ENCODE results near the gene GPR18.
A peak's percentile ranks its signal among the peaks of the same experiment; 100 is the strongest.

GPR18 gene

GRCh38 chr13:99221567-99222239 is 36.5 kb downstream of the GPR18 start:
- no peaks in the 10 kb centered on the region for H3K27me3 ChIP-seq (ENCODE audit: control insufficient read depth in 1 of 2, insufficient read depth in 1 of 2, low read length in 2 of 2)
- peaks cover 0 to 7% of the 10 kb centered on the region in 2 experiments for H3K36me3 ChIP-seq (ENCODE audit: control insufficient read depth in 1 of 2, insufficient read depth in 2 of 2, low read depth in 1 of 2, low read length in 2 of 2)
- H2AK5ac ChIP-seq (ENCODE audit: low read length, severe bottlenecking) = no peak overlapping the region
- H3K18ac ChIP-seq (ENCODE audit: low read depth in 1 of 2, low read length in 2 of 2) = no peak overlapping the region
- H3K4ac ChIP-seq (ENCODE audit: low read depth in 1 of 2, low read length in 2 of 2) = no peak overlapping the region
- H2BK12ac ChIP-seq (ENCODE audit: low read length in 2 of 2) = no peak overlapping the region
- no peak overlapping the region for H3K14ac ChIP-seq (ENCODE audit: low read length in 2 of 2)
- H3K27ac ChIP-seq (ENCODE audit: low read length, poor library complexity, severe bottlenecking) = no peak overlapping the region
- H2BK15ac ChIP-seq (ENCODE audit: low read depth, poor library complexity, severe bottlenecking) = no peak overlapping the region
- no peak overlapping the region for H3K4me3 ChIP-seq (ENCODE audit: insufficient read depth in 1 of 2, low read depth in 1 of 2, low read length in 2 of 2)
- H3K4me2 ChIP-seq (ENCODE audit: low read length, poor library complexity, severe bottlenecking) = no peak overlapping the region
- H3K79me1 ChIP-seq (replicated peaks; ENCODE audit: low read length, poor library complexity, severe bottlenecking) = peaks cover 22% of the 10 kb centered on the region
- H4K91ac ChIP-seq (ENCODE audit: low read length) = no peak overlapping the region
- no peak overlapping the region for H2AFZ ChIP-seq (ENCODE audit: low read depth, low read length)
- no peak overlapping the region for H2BK120ac ChIP-seq (ENCODE audit: low read depth, low read length)
- H4K8ac ChIP-seq (ENCODE audit: low read length) = no peak overlapping the region
- no peaks in the 10 kb centered on the region for H3K9me3 ChIP-seq (ENCODE audit: control insufficient read depth, low read length)
- no peak overlapping the region for H3K9ac ChIP-seq (ENCODE audit: low read length)
- H3K4me1 ChIP-seq (ENCODE audit: control insufficient read depth, insufficient read depth, low read depth, low read length) = peaks cover 5% of the 10 kb centered on the region
- H3K23ac ChIP-seq (ENCODE audit: low read length in 2 of 2) = no peak overlapping the region
- no peak for DNase-seq
- 96% methylated on average over 8 of the region's 8 CpGs for WGBS
- no peak overlapping the region for H2BK5ac ChIP-seq (ENCODE audit: low read depth, low read length, poor library complexity, severe bottlenecking)

GRCh38 chr13:99220199-99220935 is 37.8 kb downstream of the GPR18 start:
- Histone ChIP-seq H4K8ac (ENCODE audit: low read length) (no peak overlapping the region), H3K79me1 (replicated peaks; ENCODE audit: low read length, poor library complexity, severe bottlenecking) (peaks cover 17% of the 10 kb centered on the region), H3K4me1 (ENCODE audit: control insufficient read depth, insufficient read depth, low read depth, low read length) (peaks cover 5% of the 10 kb centered on the region), H2BK15ac (ENCODE audit: low read depth, poor library complexity, severe bottlenecking) (no peak overlapping the region), H3K23ac (ENCODE audit: low read length in 2 of 2) (no peak overlapping the region), H2BK12ac (ENCODE audit: low read length in 2 of 2) (no peak overlapping the region), H2AFZ (ENCODE audit: low read depth, low read length) (no peak overlapping the region), H3K14ac (ENCODE audit: low read length in 2 of 2) (no peak overlapping the region), H3K9ac (ENCODE audit: low read length) (no peak overlapping the region), H4K91ac (ENCODE audit: low read length) (no peak overlapping the region), H3K9me3 (ENCODE audit: control insufficient read depth, low read length) (no peaks in the 10 kb centered on the region), H2BK5ac (ENCODE audit: low read depth, low read length, poor library complexity, severe bottlenecking) (no peak overlapping the region), H2BK120ac (ENCODE audit: low read depth, low read length) (no peak overlapping the region), H3K36me3 (ENCODE audit: control insufficient read depth in 1 of 2, insufficient read depth in 2 of 2, low read depth in 1 of 2, low read length in 2 of 2) (peaks cover 0 to 10% of the 10 kb centered on the region in 2 experiments), H3K4ac (ENCODE audit: low read depth in 1 of 2, low read length in 2 of 2) (no peak overlapping the region), H3K18ac (ENCODE audit: low read depth in 1 of 2, low read length in 2 of 2) (no peak overlapping the region), H2AK5ac (ENCODE audit: low read length, severe bottlenecking) (no peak overlapping the region), H3K4me3 (ENCODE audit: insufficient read depth in 1 of 2, low read depth in 1 of 2, low read length in 2 of 2) (no peak overlapping the region), H3K27me3 (ENCODE audit: control insufficient read depth in 1 of 2, insufficient read depth in 1 of 2, low read length in 2 of 2) (no peaks in the 10 kb centered on the region), H3K27ac (ENCODE audit: low read length, poor library complexity, severe bottlenecking) (no peak overlapping the region), H3K4me2 (ENCODE audit: low read length, poor library complexity, severe bottlenecking) (no peak overlapping the region)
- no peak for DNase-seq
- 96% methylated on average over 2 of the region's 6 CpGs for WGBS

- H3K14ac ChIP-seq (ENCODE audit: low read length in 2 of 2) = no peak overlapping the region
- no peak overlapping the region for H3K27ac ChIP-seq (ENCODE audit: low read length, poor library complexity, severe bottlenecking)
- H3K79me1 ChIP-seq (replicated peaks; ENCODE audit: low read length, poor library complexity, severe bottlenecking) = peaks cover 20% of the 10 kb centered on the region
- WGBS = 91% methylated on average over 2 of the region's 2 CpGs
- H2AFZ ChIP-seq (ENCODE audit: low read depth, low read length) = no peak overlapping the region
- H4K91ac ChIP-seq (ENCODE audit: low read length) = no peak overlapping the region
- no peak overlapping the region for H3K4ac ChIP-seq (ENCODE audit: low read depth in 1 of 2, low read length in 2 of 2)
- no peak overlapping the region for H2BK5ac ChIP-seq (ENCODE audit: low read depth, low read length, poor library complexity, severe bottlenecking)
- H4K8ac ChIP-seq (ENCODE audit: low read length) = no peak overlapping the region
- no peak overlapping the region for H2BK15ac ChIP-seq (ENCODE audit: low read depth, poor library complexity, severe bottlenecking)
- H3K27me3 ChIP-seq (ENCODE audit: control insufficient read depth in 1 of 2, insufficient read depth in 1 of 2, low read length in 2 of 2) = no peaks in the 10 kb centered on the region
- no peak overlapping the region for H2AK5ac ChIP-seq (ENCODE audit: low read length, severe bottlenecking)
- no peak overlapping the region for H2BK12ac ChIP-seq (ENCODE audit: low read length in 2 of 2)
- peaks cover 7% of the 10 kb centered on the region for H3K4me1 ChIP-seq (ENCODE audit: control insufficient read depth, insufficient read depth, low read depth, low read length)
- H3K36me3 ChIP-seq (ENCODE audit: control insufficient read depth in 1 of 2, insufficient read depth in 2 of 2, low read depth in 1 of 2, low read length in 2 of 2) = peaks cover 0 to 10% of the 10 kb centered on the region in 2 experiments
- no peak overlapping the region for H2BK120ac ChIP-seq (ENCODE audit: low read depth, low read length)
- no peak overlapping the region for H3K9ac ChIP-seq (ENCODE audit: low read length)
- H3K18ac ChIP-seq (ENCODE audit: low read depth in 1 of 2, low read length in 2 of 2) = no peak overlapping the region
- no peak overlapping the region for H3K4me2 ChIP-seq (ENCODE audit: low read length, poor library complexity, severe bottlenecking)
- no peak overlapping the region for H3K23ac ChIP-seq (ENCODE audit: low read length in 2 of 2)
- no peaks in the 10 kb centered on the region for H3K9me3 ChIP-seq (ENCODE audit: control insufficient read depth, low read length)
- H3K4me3 ChIP-seq (ENCODE audit: insufficient read depth in 1 of 2, low read depth in 1 of 2, low read length in 2 of 2) = no peak overlapping the region
- DNase-seq = no peak
Measured at GRCh38 chr13:99218969-99219368, 39.2 kb downstream of the GPR18 start.

- H3K23ac ChIP-seq (ENCODE audit: low read length in 2 of 2) = no peak overlapping the region
- H3K4me3 ChIP-seq (ENCODE audit: insufficient read depth in 1 of 2, low read depth in 1 of 2, low read length in 2 of 2) = no peak overlapping the region
- H3K27me3 ChIP-seq (ENCODE audit: control insufficient read depth in 1 of 2, insufficient read depth in 1 of 2, low read length in 2 of 2) = no peaks in the 10 kb centered on the region
- H3K27ac ChIP-seq (ENCODE audit: low read length, poor library complexity, severe bottlenecking) = no peak overlapping the region
- no peak overlapping the region for H4K91ac ChIP-seq (ENCODE audit: low read length)
- H3K9ac ChIP-seq (ENCODE audit: low read length) = peak overlapping the region; percentile 4
- H3K9me3 ChIP-seq (ENCODE audit: control insufficient read depth, low read length) = no peaks in the 10 kb centered on the region
- H2BK12ac ChIP-seq (ENCODE audit: low read length in 2 of 2) = no peak overlapping the region
- no peak overlapping the region for H2BK5ac ChIP-seq (ENCODE audit: low read depth, low read length, poor library complexity, severe bottlenecking)
- DNase-seq = no peak
- no peak overlapping the region for H2AK5ac ChIP-seq (ENCODE audit: low read length, severe bottlenecking)
- no peak overlapping the region for H3K4me2 ChIP-seq (ENCODE audit: low read length, poor library complexity, severe bottlenecking)
- 79% methylated on average over 6 of the region's 6 CpGs for WGBS
- H3K18ac ChIP-seq (ENCODE audit: low read depth in 1 of 2, low read length in 2 of 2) = no peak overlapping the region
- H2BK15ac ChIP-seq (ENCODE audit: low read depth, poor library complexity, severe bottlenecking) = no peak overlapping the region
- H3K14ac ChIP-seq (ENCODE audit: low read length in 2 of 2) = no peak overlapping the region
- H3K36me3 ChIP-seq (ENCODE audit: control insufficient read depth in 1 of 2, insufficient read depth in 2 of 2, low read depth in 1 of 2, low read length in 2 of 2) = peaks cover 0 to 10% of the 10 kb centered on the region in 2 experiments
- no peak overlapping the region for H2BK120ac ChIP-seq (ENCODE audit: low read depth, low read length)
- peaks cover 18% of the 10 kb centered on the region for H3K79me1 ChIP-seq (replicated peaks; ENCODE audit: low read length, poor library complexity, severe bottlenecking)
- H4K8ac ChIP-seq (ENCODE audit: low read length) = peak overlapping the region; percentile 32
- peaks cover 7% of the 10 kb centered on the region for H3K4me1 ChIP-seq (ENCODE audit: control insufficient read depth, insufficient read depth, low read depth, low read length)
- H2AFZ ChIP-seq (ENCODE audit: low read depth, low read length) = no peak overlapping the region
- no peak overlapping the region for H3K4ac ChIP-seq (ENCODE audit: low read depth in 1 of 2, low read length in 2 of 2)
Measured at GRCh38 chr13:99218545-99218944, 39.6 kb downstream of the GPR18 start.

Data from mesenchymal stem cell (in vitro differentiated cells and primary cell).